ENCODE data around the gene NCF1.
"Not testable (repeated sequence)": the region's sequence is repeated elsewhere in the genome, so short reads cannot be mapped to it uniquely, and the experiment has no call there.

The NCF1 gene

GRCh38 chr7:74788369-74789150 is 14.7 kb downstream of the NCF1 start:
- peak; percentile 93 for DNase-seq (ENCODE audit: low spot score)

GRCh38 chr7:74789200-74789736 is 15.5 kb downstream of the NCF1 start:
- DNase-seq (ENCODE audit: low spot score) = not testable (repeated sequence)

GRCh38 chr7:74797848-74798622 is 24.2 kb downstream of the NCF1 start:
- not testable (repeated sequence) for DNase-seq (ENCODE audit: low spot score)

GRCh38 chr7:74798644-74799043 is 24.8 kb downstream of the NCF1 start:
- DNase-seq (ENCODE audit: low spot score) = not testable (repeated sequence)

GRCh38 chr7:74815882-74816281 is 42.1 kb downstream of the NCF1 start:
- DNase-seq (ENCODE audit: low spot score) = not testable (repeated sequence)

GRCh38 chr7:74820146-74820805 is 46.5 kb downstream of the NCF1 start:
- DNase-seq (ENCODE audit: low spot score) = not testable (repeated sequence)

GRCh38 chr7:74821259-74821658 is 47.4 kb downstream of the NCF1 start:
- not testable (repeated sequence) for DNase-seq (ENCODE audit: low spot score)

- DNase-seq (ENCODE audit: low spot score) = not testable (repeated sequence)
Measured at GRCh38 chr7:74829959-74830358, 56.1 kb downstream of the NCF1 start.

GRCh38 chr7:74830411-74830810 is 56.6 kb downstream of the NCF1 start:
- DNase-seq (ENCODE audit: low spot score) = not testable (repeated sequence)
